ENCODE data around the gene ABHD1.

ABHD1 gene

GRCh38 chr2:27086724-27087593, 36.7 kb upstream of the ABHD1 start, which contains the start of gene KHK:
Gene KHK, plus strand, starts transcription at chr2:27086772. Its CDS starts 488 bp downstream, at chr2:27087260.
- no peak for DNase-seq (ENCODE audit: low read depth in 4 of 4, low spot score in 1 of 4)

- DNase-seq (ENCODE audit: low read depth in 4 of 4, low spot score in 1 of 4), result no peak
Observed at GRCh38 chr2:27087823-27088410, 35.7 kb upstream of the ABHD1 start.

GRCh38 chr2:27088634-27089033, 35.0 kb upstream of the ABHD1 start:
- no peak for DNase-seq (ENCODE audit: low read depth in 4 of 4, low spot score in 1 of 4)

GRCh38 chr2:27089111-27089954, 34.3 kb upstream of the ABHD1 start:
- DNase-seq (ENCODE audit: low read depth in 4 of 4, low spot score in 1 of 4), result no peak

- DNase-seq (ENCODE audit: low read depth in 4 of 4, low spot score in 1 of 4), result no peak
Observed at GRCh38 chr2:27091746-27092695, 31.6 kb upstream of the ABHD1 start.

- DNase-seq (ENCODE audit: low read depth in 4 of 4, low spot score in 1 of 4), result no peak
Observed at GRCh38 chr2:27092696-27093429, 30.8 kb upstream of the ABHD1 start.

- no peak for DNase-seq (ENCODE audit: low read depth in 4 of 4, low spot score in 1 of 4)
Observed at GRCh38 chr2:27093430-27094352, 29.9 kb upstream of the ABHD1 start.

- no peak for DNase-seq (ENCODE audit: low read depth in 4 of 4, low spot score in 1 of 4)
Observed at GRCh38 chr2:27094353-27094984, 29.1 kb upstream of the ABHD1 start.

- DNase-seq (ENCODE audit: low read depth in 4 of 4, low spot score in 1 of 4), result no peak
Observed at GRCh38 chr2:27095427-27095744, 28.2 kb upstream of the ABHD1 start.

GRCh38 chr2:27095745-27096651, 27.6 kb upstream of the ABHD1 start:
- no peak for DNase-seq (ENCODE audit: low read depth in 4 of 4, low spot score in 1 of 4)

GRCh38 chr2:27096748-27097297, 26.8 kb upstream of the ABHD1 start:
- no peak for DNase-seq (ENCODE audit: low read depth in 4 of 4, low spot score in 1 of 4)

GRCh38 chr2:27097341-27097740, 26.3 kb upstream of the ABHD1 start:
- no peak for DNase-seq (ENCODE audit: low read depth in 4 of 4, low spot score in 1 of 4)

GRCh38 chr2:27099334-27099955, 24.2 kb upstream of the ABHD1 start:
- DNase-seq (ENCODE audit: low read depth in 4 of 4, low spot score in 1 of 4), result no peak

- DNase-seq (ENCODE audit: low read depth in 4 of 4, low spot score in 1 of 4), result no peak
Observed at GRCh38 chr2:27100036-27100435, 23.6 kb upstream of the ABHD1 start.

GRCh38 chr2:27102329-27102728, 21.3 kb upstream of the ABHD1 start:
- no peak for DNase-seq (ENCODE audit: low read depth in 4 of 4, low spot score in 1 of 4)

- no peak for DNase-seq (ENCODE audit: low read depth in 4 of 4, low spot score in 1 of 4)
Observed at GRCh38 chr2:27105981-27106380, 17.6 kb upstream of the ABHD1 start.

GRCh38 chr2:27108221-27108620, 15.4 kb upstream of the ABHD1 start:
- DNase-seq (ENCODE audit: low read depth in 4 of 4, low spot score in 1 of 4), result no peak

Measured in stimulated activated CD4-positive, alpha-beta T cell treated with anti-CD3 and anti-CD28 coated beads, Interleukin-1b, Interleukin-23, amount 100 ng/mL, for 24 hours (primary cell).